Right lung (tissue), 5 donors: ENCODE data around the gene CCNE1. TPM values are rescaled to one million over a fixed set of nuclear protein-coding genes. Genes with fewer than 3 reads are reported as not detected.
A peak's percentile ranks its signal among the peaks of the same experiment; 100 is the strongest.

Source experiments
- DNase-seq, 2 donors: peaks; one replicate each; pipeline ENCODE4 v3.0.0-alpha.2; 2013
- polyA plus RNA-seq, 5 donors: library from polyadenylated mRNA; unstranded; fragments of 120-200 nt; gene quantifications; one replicate each; pipeline versions ENCODE4 v1.2.1 to v1.2.3, GENCODE V29; 2013; ENCODE audit warnings: inconsistent platforms in 1 of 5, low replicate concordance in 1 of 5; ENCODE audit not compliant: insufficient read length in 5 of 5, insufficient read depth in 1 of 5

The CCNE1 gene
- polyA plus RNA-seq, 5 donors: 4.3 to 6.2 (median 5.4) TPM

DNA sequence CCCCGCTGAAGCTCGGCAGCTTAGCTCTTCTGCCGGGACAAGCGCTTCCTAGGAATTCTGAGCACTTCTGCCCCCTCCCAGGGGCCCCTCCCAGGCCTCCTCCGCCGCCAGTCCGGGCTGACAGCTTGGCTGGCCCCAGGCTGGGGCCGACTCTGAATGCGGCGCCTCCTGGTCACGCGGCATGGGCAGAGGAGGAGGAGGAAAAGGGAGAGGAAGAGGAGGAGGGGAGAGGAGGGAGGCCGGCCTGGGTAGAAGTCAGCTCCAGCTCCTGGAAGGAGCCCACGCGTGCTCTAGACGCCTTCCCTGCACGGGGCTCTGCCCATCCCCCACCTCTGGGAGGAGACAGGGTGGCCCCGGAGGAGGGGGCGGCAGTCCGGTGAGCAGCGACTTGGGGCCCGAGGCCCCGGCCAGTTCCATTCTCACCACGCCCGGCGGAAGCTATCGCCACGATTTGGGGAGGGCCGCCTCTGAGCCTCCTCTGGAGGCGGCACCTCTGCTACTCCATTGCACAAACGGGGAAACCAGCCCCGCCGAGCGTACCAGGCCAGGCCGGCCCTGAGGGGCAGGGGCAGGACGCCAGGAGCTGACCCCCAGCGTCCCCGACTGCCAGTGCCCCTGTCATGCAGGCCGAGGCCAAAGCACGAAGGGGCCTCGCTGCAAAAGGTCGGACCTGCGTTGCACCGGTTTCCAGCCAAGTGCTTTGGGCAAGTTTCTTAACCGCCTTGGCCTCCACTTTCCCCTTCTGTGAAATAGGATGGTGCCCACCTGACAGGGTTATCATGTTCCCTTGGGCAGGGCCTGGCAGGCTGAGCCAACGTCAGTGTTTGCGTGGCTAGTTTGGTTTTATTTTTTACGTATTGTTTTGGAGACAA, 31.6 kb downstream of the CCNE1 start:
- DNase-seq: peak; percentile 31 to 37

DNA sequence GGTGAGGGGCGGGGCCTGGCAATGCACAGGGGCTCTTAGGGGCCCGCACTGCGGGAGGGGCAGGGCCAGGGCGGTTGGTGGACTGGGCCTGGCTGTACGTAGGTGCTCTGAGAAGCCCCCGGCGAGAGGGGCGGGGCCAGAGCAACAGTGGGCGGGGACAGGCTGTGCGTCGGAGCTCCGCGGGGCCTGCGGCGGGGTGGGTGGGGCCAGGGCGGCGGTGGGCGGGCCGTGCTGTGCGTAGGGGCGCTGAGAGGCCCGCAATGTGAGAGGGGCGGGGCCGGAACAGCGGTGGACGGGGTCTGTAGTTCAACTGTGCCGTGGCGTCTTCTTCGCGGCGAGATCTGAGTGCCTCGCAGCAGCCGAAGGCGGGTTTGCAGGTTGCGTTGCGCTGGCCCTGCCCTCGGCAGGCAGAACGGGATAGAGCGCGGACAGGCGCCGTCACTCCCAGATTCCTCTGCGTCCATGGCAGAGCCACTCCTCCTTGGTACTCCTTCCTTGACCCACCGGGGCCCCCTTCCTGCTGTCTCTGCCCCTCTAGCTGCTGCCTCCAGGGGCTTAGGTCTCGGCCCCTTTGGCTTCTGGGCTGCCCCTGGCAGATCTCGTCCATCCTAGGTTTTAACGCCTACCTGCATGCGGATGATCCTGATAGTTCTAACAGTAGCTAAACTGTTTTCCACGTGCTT, 33.2 kb downstream of the CCNE1 start:
- DNase-seq: peak; percentile 93 to 95

DNA sequence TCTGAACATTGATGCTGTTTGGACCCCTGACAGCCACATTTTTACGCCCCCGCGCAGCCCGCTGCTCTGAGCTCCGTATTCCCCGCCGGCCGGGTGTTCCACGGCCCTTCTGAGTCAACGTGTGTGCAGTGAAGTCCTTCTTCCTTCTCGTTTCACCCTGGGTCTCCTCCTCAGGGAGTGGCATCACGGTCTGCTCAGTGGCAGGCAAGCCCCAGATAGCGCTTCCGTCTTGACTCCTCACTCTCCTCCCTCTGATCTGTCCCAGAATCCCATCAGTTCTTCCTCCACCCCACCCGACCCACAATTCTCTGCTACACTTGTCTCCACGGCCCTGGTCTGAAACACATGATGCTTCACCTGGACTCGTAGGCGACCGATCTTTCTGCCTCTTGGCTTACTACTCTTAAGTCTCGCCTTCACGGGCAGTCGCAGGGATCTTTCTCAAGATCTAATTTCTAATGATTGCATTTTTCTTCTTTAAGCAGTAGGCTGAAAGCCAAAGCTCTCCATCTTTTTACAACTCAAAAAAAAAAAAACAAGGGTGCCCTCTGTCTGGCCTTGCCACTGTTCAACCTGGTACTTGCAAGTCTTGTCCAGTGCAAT, 33.9 kb downstream of the CCNE1 start:
- DNase-seq: peak in 1 of 2 donors; percentile 4

DNA sequence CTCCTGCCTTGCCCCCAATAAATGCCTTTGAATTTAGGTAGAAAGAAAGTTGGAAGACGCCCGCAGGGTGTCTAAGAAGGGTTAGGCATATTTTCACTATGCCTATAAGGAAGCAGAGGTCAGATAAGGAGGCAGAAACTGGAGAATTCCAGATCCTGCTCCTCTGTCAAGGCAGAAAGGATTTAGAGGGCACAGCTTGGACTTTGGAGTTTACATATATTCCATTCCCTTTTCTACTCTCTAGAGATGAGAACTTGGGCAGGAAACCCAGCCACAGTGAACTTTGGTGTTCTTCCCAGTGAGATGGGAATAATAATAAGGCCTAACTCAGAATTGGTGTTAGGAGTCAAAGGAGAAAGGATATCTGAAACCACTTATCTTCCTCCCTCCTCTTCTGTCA, 37.4 kb downstream of the CCNE1 start:
- DNase-seq: no peak

- DNase-seq: no peak
These were observed 38.7 kb downstream of the CCNE1 start for GRCh38 chr19:29850482-29850881.

- no peak for DNase-seq
These were observed 40.2 kb downstream of the CCNE1 start for GRCh38 chr19:29851769-29852521.

DNA sequence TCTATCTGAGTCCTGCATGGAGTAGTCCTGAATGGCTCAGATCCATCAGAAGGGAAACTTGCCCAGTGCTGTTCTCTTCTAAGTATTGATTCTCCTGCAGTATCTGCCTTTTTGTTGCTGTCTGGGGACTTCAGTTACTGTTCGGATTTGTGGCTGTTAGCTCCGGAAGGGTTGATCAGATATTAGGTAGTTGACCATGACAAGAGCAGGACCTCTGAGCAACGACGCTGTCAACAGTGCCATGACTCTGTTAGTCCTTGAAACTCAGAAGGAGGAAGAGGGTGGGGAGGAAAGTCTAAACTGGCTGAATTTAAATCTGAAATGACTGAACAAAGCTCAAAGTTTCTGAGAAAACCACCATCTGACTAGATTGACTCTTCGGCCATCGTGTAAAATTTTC, 42.2 kb downstream of the CCNE1 start:
- DNase-seq: no peak

DNA sequence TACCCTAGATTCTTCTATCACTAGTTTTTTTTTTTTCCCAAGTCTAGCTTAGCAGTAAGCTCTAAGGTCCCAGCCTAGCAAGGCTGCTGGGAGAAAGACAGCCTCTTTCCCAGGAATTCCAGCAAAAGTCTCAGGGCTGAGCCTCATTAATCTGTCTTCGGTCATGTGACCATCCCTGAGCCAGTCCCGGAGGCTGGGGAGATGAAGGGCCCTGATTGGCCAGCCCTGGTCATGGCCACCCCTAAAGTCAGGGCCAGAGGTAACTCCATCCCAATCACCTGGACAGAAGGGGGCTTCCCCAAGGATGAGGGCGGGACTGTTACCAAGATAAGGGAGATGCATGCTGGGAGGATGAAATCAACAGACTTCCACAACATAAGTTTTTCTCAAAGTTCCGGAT, 43.3 kb downstream of the CCNE1 start:
- DNase-seq: no peak

DNA sequence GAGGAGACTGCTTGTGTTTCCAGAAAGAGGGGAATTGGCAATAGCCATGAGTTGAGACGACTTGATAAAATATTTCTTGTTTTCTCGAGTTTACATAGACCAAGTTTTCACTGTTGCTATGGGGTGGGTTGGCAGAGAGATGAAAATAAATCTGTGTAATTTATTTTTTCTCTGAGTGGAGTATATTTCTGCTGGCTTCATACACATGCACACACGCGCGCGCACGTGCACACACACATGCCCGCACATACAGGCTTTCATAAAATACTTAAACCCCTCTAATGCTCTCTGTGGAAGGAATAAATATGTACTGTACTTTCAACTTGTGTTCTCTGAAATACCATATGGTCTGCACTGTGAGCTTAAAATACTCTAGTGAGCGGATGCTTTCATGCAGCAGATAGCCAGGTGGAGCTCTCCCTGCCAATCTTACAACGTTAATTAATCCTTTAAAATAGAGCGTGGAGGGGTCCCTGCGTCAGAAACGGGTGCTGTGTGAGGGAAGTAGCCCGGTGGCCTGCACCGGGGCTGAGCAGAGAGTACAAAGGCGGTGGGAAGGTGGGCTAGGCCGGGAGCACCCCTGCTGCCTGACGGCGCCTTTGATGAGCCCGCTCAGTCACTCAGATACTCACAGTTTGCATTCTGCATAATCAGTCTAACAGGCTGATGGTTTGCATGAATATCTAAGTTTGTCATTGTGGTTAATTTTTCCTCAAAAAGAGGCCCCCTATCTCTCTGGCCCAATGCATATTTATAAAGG, 44.1 kb downstream of the CCNE1 start:
- no peak for DNase-seq

DNA sequence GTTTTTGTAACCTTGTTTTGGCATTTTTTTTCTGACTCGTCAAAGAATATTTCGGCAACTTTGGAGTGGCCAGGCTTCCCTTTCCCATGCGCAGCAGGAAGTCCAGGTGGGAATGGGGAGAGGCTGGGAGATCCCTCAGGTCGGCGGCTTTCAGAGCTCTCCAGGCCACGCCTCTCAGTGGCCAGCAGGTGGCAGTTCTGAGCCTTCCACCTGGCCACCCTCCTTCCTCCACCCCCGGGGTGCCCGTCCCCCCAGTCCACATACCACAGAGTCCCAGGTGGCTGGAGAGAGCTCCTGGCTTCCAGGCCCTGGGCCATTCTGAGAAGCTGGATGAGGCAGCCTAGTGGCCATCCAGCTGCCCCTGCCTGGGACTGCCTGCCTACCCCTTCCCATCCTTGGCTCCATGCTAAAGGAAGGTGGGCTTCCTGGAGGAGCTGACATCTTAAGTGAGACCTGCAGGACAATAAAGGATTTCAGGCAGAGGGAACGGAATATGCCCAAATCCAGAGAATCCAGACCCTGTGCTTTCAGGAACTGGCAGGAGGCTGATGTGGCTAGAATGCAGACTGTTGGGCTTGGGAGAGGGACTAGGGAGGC, 46.3 kb downstream of the CCNE1 start:
- DNase-seq: no peak

DNA sequence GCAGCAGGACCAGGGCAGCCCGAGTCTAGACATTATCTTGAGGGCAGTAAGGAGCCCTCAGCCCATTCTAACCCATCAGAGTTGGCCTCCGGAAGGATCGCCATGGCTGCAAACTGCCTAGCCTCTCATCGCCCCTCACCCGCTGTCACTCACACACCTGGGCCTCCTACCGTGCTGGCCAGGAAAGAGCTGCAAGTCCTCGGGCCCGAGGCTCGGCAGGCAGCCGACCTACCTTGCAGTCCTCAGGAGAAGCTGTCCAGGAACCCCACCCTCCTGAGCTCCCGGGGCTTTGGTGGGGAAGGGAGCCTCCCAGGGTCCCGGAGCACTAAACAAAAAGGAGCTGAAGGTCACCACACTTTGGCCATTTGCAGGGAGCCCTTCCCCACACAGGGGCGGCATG, 46.8 kb downstream of the CCNE1 start:
- DNase-seq: no peak

DNA sequence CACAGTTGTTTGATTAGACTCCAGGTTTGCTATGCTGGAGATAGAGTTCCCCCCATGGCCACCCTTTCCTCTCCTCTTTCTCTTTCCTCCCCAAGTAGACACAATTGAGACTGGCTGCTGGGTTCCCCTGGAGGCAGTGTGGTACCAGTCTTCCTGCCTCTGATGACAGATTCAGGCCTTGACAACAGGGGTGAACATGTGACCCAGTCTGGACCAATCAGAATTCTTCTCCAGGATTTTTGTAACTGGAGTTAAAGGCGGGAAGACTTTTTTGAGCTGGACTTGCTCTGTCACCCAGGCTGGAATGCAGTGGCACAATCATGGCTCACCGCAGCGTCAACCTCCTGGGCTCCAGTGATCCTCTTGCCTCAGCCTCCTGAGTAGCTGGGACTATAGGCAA, 48.7 kb downstream of the CCNE1 start:
- no peak for DNase-seq

DNA sequence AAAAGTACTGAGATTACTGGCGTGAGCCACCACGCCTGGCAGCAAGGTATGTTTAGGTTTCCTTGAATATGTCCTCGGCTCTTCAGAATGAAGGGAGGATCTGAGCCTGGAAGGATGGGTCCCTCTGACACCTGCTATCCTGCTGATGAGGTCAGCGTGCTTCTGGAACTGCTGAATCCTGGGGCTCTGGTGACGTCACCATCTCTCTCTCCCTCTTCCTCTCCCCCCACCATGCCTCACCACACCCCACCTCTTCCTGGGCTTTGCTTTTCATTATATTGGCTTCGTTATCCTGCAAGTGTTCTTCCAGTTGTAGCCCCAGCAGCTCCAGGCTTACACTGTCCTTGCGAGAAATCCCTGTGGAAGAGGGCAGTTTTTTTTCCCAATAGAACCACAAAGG, 49.8 kb downstream of the CCNE1 start:
- no peak for DNase-seq

DNA sequence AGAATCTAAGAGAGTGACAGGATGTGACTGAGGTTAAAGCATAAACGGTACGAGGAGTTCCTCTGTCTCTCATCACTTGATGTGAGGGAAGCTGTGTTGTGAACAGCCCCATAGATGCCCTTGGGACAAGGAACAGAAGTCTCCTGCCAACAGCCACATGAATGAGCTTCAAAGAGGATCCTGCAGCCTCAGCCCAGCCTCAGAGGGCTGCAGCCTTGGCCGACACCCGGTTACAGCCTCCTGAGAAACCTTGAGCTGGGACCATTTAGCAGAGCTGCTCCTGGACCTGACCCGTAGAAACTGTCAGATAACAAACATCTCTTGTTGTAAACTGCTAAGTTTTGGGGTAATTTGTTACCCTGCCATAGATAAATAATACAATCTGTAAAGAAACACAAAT, 54.2 kb downstream of the CCNE1 start:
- DNase-seq: no peak

- DNase-seq: no peak
These were observed 56.2 kb downstream of the CCNE1 start for GRCh38 chr19:29867984-29868383.

DNA sequence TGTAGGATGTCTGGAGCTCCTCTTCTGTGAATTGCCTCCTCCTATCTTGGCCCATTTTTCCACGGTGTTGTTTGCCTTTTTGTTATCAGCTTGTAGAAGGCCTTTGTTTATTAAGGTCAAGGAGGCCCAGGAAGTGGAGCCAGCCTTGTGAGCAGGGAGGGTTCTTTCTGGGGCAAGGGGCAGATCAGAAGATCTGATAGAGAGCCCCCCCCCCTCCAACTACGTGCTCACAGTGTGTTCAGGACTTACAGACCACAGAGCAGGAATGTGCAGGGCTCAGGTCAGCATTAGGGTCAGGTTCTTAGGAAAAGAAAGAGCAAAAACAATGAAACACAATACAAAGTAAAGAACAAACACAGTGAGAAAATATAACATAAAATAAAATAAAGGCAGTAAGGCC, 59.4 kb downstream of the CCNE1 start:
- DNase-seq: no peak

GRCh38 chr19:29872224-29872731, 60.5 kb downstream of the CCNE1 start:
- DNase-seq: no peak

DNA sequence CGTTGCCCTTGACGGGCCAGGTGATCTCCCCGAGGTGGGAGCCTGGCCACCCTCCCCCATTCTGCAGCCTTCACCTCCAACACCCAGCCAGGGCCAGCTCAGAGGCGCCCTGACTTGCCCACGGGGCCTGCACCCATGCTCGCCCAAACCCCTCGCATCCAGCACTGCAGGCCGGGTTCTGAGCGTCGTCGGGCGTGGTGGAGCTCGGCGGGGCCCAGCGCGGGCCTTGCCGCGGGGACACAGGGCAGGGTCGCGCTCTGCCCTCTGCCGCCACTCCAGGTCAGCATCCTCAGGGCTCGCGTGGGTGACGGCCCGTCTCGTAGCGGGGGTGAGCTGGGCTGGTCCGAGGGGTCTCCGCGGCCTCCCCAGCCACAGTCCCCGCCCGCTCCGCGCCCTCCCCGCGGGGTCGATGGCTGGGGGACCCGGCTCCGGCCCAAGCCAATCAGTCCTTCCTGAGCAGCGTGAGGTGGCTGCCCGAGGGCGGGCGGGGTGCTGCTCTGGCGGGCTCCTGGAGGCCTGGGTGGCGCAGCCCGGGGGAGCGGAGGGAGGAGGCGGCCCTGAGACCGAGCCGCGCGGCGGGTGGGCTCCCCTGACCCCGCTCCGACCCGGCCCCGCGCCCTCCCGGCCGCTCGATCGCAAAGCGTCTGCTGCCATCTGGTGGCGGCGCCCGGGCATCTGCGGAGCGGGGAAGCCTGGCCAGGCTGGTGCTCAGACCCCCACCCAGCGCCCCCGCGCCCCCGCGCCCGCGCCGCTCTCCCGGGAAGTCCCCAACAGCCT, 61.4 kb downstream of the CCNE1 start:
- peak; percentile 30 to 36 for DNase-seq
